IMR-90 (cell line): ENCODE measurements around the gene C1orf141.

Experiments
- BHLHE40 ChIP-seq: fragments of 150-350 bp; IDR thresholded peaks from 2 replicates; pipeline ENCODE4 v1.6.1; 2016; ENCODE audit warnings: mild to moderate bottlenecking, low read depth, low read length
- CEBPB ChIP-seq: IDR thresholded peaks from 2 replicates; pipeline ENCODE4 v1.6.1; 2012; ENCODE audit warnings: low read depth, low read length, improper control_type of control experiment
- CHD1 ChIP-seq: IDR thresholded peaks from 2 replicates; pipeline ENCODE4 v1.6.1; 2012; ENCODE audit warnings: low read depth, low read length, improper control_type of control experiment
- CTCF ChIP-seq: conservative IDR thresholded peaks from 2 replicates; pipeline ENCODE4 v1.5.1; 2012; ENCODE audit warnings: mild to moderate bottlenecking, low read depth, low read length, improper control_type of control experiment
- FOS ChIP-seq: fragments of 150-350 bp; IDR thresholded peaks from 2 replicates; pipeline ENCODE4 v1.6.1; 2016; ENCODE audit warnings: low read depth, low read length
- MAFK ChIP-seq: IDR thresholded peaks from 2 replicates; pipeline ENCODE4 v1.6.1; 2012; ENCODE audit warnings: low read depth, low read length, improper control_type of control experiment
- NFE2L2 ChIP-seq: fragments of 150-350 bp; IDR thresholded peaks from 2 replicates; pipeline ENCODE4 v1.6.1; 2016; ENCODE audit warnings: low read depth, mild to moderate bottlenecking, low read length
- POLR2A ChIP-seq: IDR thresholded peaks from 2 replicates; pipeline ENCODE4 v1.6.1; 2012; ENCODE audit warnings: mild to moderate bottlenecking, low read depth, low read length
- RAD21 ChIP-seq: IDR thresholded peaks from 2 replicates; pipeline ENCODE4 v1.6.1; 2012; ENCODE audit warnings: low read length, improper control_type of control experiment
- RFX5 ChIP-seq: IDR thresholded peaks from 2 replicates; pipeline ENCODE4 v1.8.0; 2012; ENCODE audit warnings: low read depth, mild to moderate bottlenecking, low read length, moderate library complexity
- SMC3 ChIP-seq: fragments of 150-350 bp; IDR thresholded peaks from 2 replicates; pipeline ENCODE4 v1.6.1; 2016; ENCODE audit warnings: low read depth, mild to moderate bottlenecking, antibody characterized with exemption, low read length, moderate library complexity
- USF2 ChIP-seq: fragments of 150-350 bp; IDR thresholded peaks from 2 replicates; pipeline ENCODE4 v1.6.1; 2017; ENCODE audit warnings: mild to moderate bottlenecking, antibody characterized with exemption, low read length, low read depth

GRCh38 chr1:67146539-67146938 lies 11.8 kb upstream of the C1orf141 start:
- TF ChIP-seq CTCF (no peak), USF2 (no peak), BHLHE40 (no peak), RAD21 (no peak), POLR2A (no peak), NFE2L2 (no peak), RFX5 (no peak), CEBPB (no peak), CHD1 (no peak), SMC3 (no peak), MAFK (no peak), FOS (no peak)
